ENCODE results near the gene TCF23.
"Not testable (repeated sequence)": the region's sequence is repeated elsewhere in the genome, so short reads cannot be mapped to it uniquely, and the experiment has no call there.

Gene TCF23

GRCh38 chr2:27155069-27155520 is 6.3 kb downstream of the TCF23 start:
- DNase-seq = no peak

GRCh38 chr2:27158468-27158867 is 9.7 kb downstream of the TCF23 start:
- DNase-seq = no peak

GRCh38 chr2:27159271-27159670 is 10.5 kb downstream of the TCF23 start:
- DNase-seq = no peak

- no peak for DNase-seq
Measured at GRCh38 chr2:27160191-27160590, 11.4 kb downstream of the TCF23 start.

GRCh38 chr2:27162151-27163121 is 13.6 kb downstream of the TCF23 start:
- no peak for DNase-seq

- no peak for DNase-seq
Measured at GRCh38 chr2:27164960-27165763, 16.4 kb downstream of the TCF23 start.

- no peak for DNase-seq
Measured at GRCh38 chr2:27170581-27171337, 22.0 kb downstream of the TCF23 start.

GRCh38 chr2:27171351-27171848 is 22.6 kb downstream of the TCF23 start:
- DNase-seq = no peak

- DNase-seq = no peak
Measured at GRCh38 chr2:27174638-27175037, 25.8 kb downstream of the TCF23 start.

GRCh38 chr2:27175330-27175729 is 26.5 kb downstream of the TCF23 start:
- no peak for DNase-seq

- DNase-seq = not testable (repeated sequence)
Measured at GRCh38 chr2:27175781-27176180, 27.0 kb downstream of the TCF23 start.

GRCh38 chr2:27177441-27178351 is 28.9 kb downstream of the TCF23 start:
- DNase-seq = no peak

GRCh38 chr2:27178469-27178868 is 29.7 kb downstream of the TCF23 start:
- DNase-seq = no peak

- DNase-seq = no peak
Measured at GRCh38 chr2:27179344-27180000, 30.7 kb downstream of the TCF23 start.

- no peak for DNase-seq
Measured at GRCh38 chr2:27182346-27182745, 33.5 kb downstream of the TCF23 start.

- no peak for DNase-seq
Measured at GRCh38 chr2:27184115-27184514, 35.3 kb downstream of the TCF23 start.

- DNase-seq = no peak
Measured at GRCh38 chr2:27185331-27186026, 36.7 kb downstream of the TCF23 start.

GRCh38 chr2:27186613-27187345 is 38.0 kb downstream of the TCF23 start:
- no peak for DNase-seq

- DNase-seq = no peak
Measured at GRCh38 chr2:27189989-27190388, 41.2 kb downstream of the TCF23 start.

Measured in kidney glomerular epithelial cell (primary cell).